ENCODE data around the gene BANK1. TPM values are rescaled to one million over a fixed set of nuclear protein-coding genes. Genes with fewer than 3 reads are reported as not detected.

Gene BANK1
- total RNA-seq, 2 donors from 2014 or later: 0.53 to 0.57 TPM

DNA sequence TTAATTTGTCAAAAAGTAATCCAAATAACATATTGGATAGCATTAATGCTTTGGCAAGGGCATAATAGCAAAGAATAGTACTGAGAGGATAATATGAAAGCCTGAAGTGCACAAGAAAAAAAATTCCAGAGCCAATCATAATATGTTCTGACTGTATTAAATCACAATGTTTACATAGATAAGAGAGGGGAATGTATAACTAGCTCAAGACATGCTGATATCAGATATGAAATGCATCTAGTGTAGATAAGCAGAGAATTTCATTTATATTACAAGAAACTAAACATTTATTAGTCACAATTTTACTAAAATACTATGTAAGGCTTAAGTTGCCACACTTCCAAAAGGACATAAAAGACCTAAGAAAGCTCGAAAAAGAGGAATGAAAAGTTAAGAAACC lies 193.3 kb downstream of the BANK1 start:
- H3K27ac ChIP-seq (ENCODE audit: low read depth, low read length): no peak overlapping the region
- no peak overlapping the region for H3K9ac ChIP-seq (ENCODE audit: extremely low read depth, low read length, poor library complexity, severe bottlenecking)
- WGBS, 2 experiments (ENCODE audit: insufficient coverage in 1 of 2, insufficient read length in 1 of 2): 94% methylated on average over 1 of the region's 1 CpG; no CpG with 5 or more reads in 1 of the 2 experiments
- H3K4me1 Mint-ChIP-seq: peaks cover 7% of the 10 kb centered on the region
- no peak overlapping the region for H3K27ac Mint-ChIP-seq
- TF ChIP-seq, protein P1, sequence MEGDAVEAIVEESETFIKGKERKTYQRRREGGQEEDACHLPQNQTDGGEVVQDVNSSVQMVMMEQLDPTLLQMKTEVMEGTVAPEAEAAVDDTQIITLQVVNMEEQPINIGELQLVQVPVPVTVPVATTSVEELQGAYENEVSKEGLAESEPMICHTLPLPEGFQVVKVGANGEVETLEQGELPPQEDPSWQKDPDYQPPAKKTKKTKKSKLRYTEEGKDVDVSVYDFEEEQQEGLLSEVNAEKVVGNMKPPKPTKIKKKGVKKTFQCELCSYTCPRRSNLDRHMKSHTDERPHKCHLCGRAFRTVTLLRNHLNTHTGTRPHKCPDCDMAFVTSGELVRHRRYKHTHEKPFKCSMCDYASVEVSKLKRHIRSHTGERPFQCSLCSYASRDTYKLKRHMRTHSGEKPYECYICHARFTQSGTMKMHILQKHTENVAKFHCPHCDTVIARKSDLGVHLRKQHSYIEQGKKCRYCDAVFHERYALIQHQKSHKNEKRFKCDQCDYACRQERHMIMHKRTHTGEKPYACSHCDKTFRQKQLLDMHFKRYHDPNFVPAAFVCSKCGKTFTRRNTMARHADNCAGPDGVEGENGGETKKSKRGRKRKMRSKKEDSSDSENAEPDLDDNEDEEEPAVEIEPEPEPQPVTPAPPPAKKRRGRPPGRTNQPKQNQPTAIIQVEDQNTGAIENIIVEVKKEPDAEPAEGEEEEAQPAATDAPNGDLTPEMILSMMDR (conservative IDR thresholded peaks at IDR 0.05): no peak
- H3K27me3 ChIP-seq (ENCODE audit: control insufficient read depth, insufficient read depth, low read length, poor library complexity, severe bottlenecking): no peaks in the 10 kb centered on the region
- no peak for DNase-seq
- H3K4me1 ChIP-seq (ENCODE audit: control insufficient read depth, insufficient read depth, low read length): no peaks in the 10 kb centered on the region
- H3K4me3 ChIP-seq (ENCODE audit: low read length): no peak overlapping the region
- no peaks in the 10 kb centered on the region for H3K27me3 Mint-ChIP-seq (ENCODE audit: insufficient read depth)
- no peaks in the 10 kb centered on the region for H3K36me3 Mint-ChIP-seq (ENCODE audit: low read depth)
- H3K36me3 ChIP-seq (ENCODE audit: control insufficient read depth, insufficient read depth, low read length): no peaks in the 10 kb centered on the region
- no peak overlapping the region for H3K4me3 Mint-ChIP-seq
- no peaks in the 10 kb centered on the region for H3K9me3 ChIP-seq (ENCODE audit: control insufficient read depth, low read length)
- H3K9me3 Mint-ChIP-seq: peaks cover 3% of the 10 kb centered on the region

DNA sequence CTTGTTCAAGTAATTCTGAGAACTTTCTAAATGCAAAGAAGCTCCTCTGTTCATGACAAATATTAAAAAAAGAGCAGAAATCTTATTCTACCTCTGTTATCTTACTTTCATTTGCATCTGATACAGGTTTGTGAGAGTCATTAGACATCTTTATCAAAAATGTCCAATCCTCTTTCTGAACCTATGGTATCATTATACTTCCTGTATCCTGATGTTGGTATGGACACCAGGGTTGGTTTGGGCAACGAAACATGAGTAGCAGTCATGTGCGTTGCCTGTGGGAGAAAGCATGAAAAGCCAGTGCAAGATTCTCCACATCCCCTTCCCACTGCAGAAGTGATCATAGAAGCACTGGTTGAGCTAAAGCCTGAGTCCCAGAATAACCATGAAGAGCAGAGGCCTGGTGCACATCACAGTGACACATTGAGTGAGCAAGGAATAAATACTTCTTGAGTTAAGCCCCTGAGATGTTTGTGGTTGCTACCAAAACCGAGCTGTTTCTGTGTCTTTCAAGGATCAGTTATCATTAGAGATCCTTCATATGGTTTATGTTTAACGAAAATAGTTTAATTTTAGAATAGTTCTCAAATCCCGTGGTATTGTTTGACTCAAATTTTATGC lies 197.2 kb downstream of the BANK1 start:
- WGBS, 2 experiments (ENCODE audit: insufficient coverage in 1 of 2, insufficient read length in 1 of 2): 92 to 97% methylated on average over 3 to 5 of the region's 5 CpGs
- TF ChIP-seq, protein P1 (conservative IDR thresholded peaks at IDR 0.05): no peak

DNA sequence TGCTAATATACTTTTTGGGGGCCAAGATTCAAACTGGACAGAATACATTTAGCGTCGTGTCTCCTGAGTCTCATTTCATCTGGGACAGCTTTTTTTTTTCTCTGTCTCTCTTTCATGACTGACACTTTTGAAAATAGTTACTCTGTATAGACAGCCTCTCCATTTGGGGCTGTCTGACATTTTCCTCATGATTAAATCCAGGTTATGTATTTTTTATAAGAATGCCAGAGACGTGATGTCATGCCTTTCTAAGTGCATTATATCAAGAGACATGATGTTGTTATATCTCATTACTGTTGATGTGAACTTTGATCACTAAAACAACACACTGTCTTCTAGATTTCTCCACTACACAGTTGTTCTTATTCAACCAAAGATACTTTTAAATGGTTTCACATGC lies 199.0 kb downstream of the BANK1 start:
- Histone ChIP-seq H3K4me1 (ENCODE audit: control insufficient read depth, insufficient read depth, low read length) (no peaks in the 10 kb centered on the region), H3K27ac (ENCODE audit: low read depth, low read length) (no peak overlapping the region), H3K9me3 (ENCODE audit: control insufficient read depth, low read length) (no peaks in the 10 kb centered on the region), H3K4me3 (ENCODE audit: low read length) (no peak overlapping the region), H3K9ac (ENCODE audit: extremely low read depth, low read length, poor library complexity, severe bottlenecking) (no peak overlapping the region), H3K27me3 (ENCODE audit: control insufficient read depth, insufficient read depth, low read length, poor library complexity, severe bottlenecking) (no peaks in the 10 kb centered on the region), H3K36me3 (ENCODE audit: control insufficient read depth, insufficient read depth, low read length) (no peaks in the 10 kb centered on the region)
- Mint-ChIP-seq H3K4me1 (peaks cover 5% of the 10 kb centered on the region), H3K4me3 (no peak overlapping the region), H3K27me3 (ENCODE audit: insufficient read depth) (no peaks in the 10 kb centered on the region), H3K27ac (no peak overlapping the region), H3K9me3 (peaks cover 3% of the 10 kb centered on the region), H3K36me3 (ENCODE audit: low read depth) (no peaks in the 10 kb centered on the region)
- WGBS, 2 experiments (ENCODE audit: insufficient coverage in 1 of 2, insufficient read length in 1 of 2): 83 to 91% methylated on average over 2 to 3 of the region's 3 CpGs
- no peak for DNase-seq
- TF ChIP-seq, protein P1 (conservative IDR thresholded peaks at IDR 0.05): no peak

More for the DNA sequence above, 197.2 kb downstream of the BANK1 start:
- H3K4me3 ChIP-seq (ENCODE audit: low read length): no peak overlapping the region
- H3K27me3 ChIP-seq (ENCODE audit: control insufficient read depth, insufficient read depth, low read length, poor library complexity, severe bottlenecking): no peaks in the 10 kb centered on the region
- Mint-ChIP-seq H3K4me3 (no peak overlapping the region), H3K27ac (no peak overlapping the region), H3K27me3 (ENCODE audit: insufficient read depth) (no peaks in the 10 kb centered on the region), H3K9me3 (peaks cover 3% of the 10 kb centered on the region), H3K36me3 (ENCODE audit: low read depth) (no peaks in the 10 kb centered on the region), H3K4me1 (peaks cover 7% of the 10 kb centered on the region)
- DNase-seq: no peak
- no peaks in the 10 kb centered on the region for H3K36me3 ChIP-seq (ENCODE audit: control insufficient read depth, insufficient read depth, low read length)
- H3K4me1 ChIP-seq (ENCODE audit: control insufficient read depth, insufficient read depth, low read length): no peaks in the 10 kb centered on the region
- H3K9me3 ChIP-seq (ENCODE audit: control insufficient read depth, low read length): no peaks in the 10 kb centered on the region
- no peak overlapping the region for H3K27ac ChIP-seq (ENCODE audit: low read depth, low read length)
- no peak overlapping the region for H3K9ac ChIP-seq (ENCODE audit: extremely low read depth, low read length, poor library complexity, severe bottlenecking)

Measured in endodermal cell (in vitro differentiated cells).